GM10266 (cell line): ENCODE data around the gene SCAF11.

Experiments
- DNase-seq: peaks from one replicate; pipeline ENCODE4 v3.0.0; 2012; ENCODE audit errors: extremely low spot score
- CTCF ChIP-seq: IDR thresholded peaks from 2 replicates; pipeline ENCODE4 v1.5.1; 2012; ENCODE audit warnings: mild to moderate bottlenecking, low read depth; ENCODE audit not compliant: control insufficient read depth, insufficient read depth; ENCODE audit errors: missing control alignments

The SCAF11 gene

GRCh38 chr12:45988264-45988663 lies 2.1 kb downstream of the SCAF11 start:
- DNase-seq, result no peak
- TF ChIP-seq CTCF, result no peak

GRCh38 chr12:45987340-45987727 lies 3.0 kb downstream of the SCAF11 start:
- DNase-seq, result no peak
- no peak for TF ChIP-seq CTCF

- no peak for TF ChIP-seq CTCF
- DNase-seq, result no peak
Observed at GRCh38 chr12:45986641-45987339, 3.6 kb downstream of the SCAF11 start.

- no peak for TF ChIP-seq CTCF
- DNase-seq, result no peak
Observed at GRCh38 chr12:45981075-45981837, 9.1 kb downstream of the SCAF11 start.

- TF ChIP-seq CTCF, result no peak
- DNase-seq, result no peak
Observed at GRCh38 chr12:45980540-45980939, 9.8 kb downstream of the SCAF11 start.

- TF ChIP-seq CTCF, result no peak
- DNase-seq, result no peak
Observed at GRCh38 chr12:45978108-45978507, 12.3 kb downstream of the SCAF11 start.

- DNase-seq, result no peak
- TF ChIP-seq CTCF, result no peak
Observed at GRCh38 chr12:45977620-45978019, 12.8 kb downstream of the SCAF11 start.
